Heart right ventricle (tissue), 16 donors: ENCODE data around the gene NSUN6. TPM values are rescaled to one million over a fixed set of nuclear protein-coding genes. Genes with fewer than 3 reads are reported as not detected.

ENCODE experiments used
- ATAC-seq, 8 donors: fragments of 200-7000 bp; cut with Tn5 transposase; one replicate each; pipeline ENCODE4 v1.9.1; 2020; ENCODE audit warnings: mild to moderate bottlenecking in 8 of 8, moderate library complexity in 8 of 8, moderate number of reproducible peaks in 1 of 8
- DNase-seq, 2 donors: peaks; one replicate each; pipeline ENCODE4 v3.0.0-alpha.2; 2020
- H3K27ac ChIP-seq, 10 donors: fragments of 200-600 bp; sonication (generic) in 2 of 10; one replicate each; pipeline versions ENCODE4 v1.5.0 to v1.8.0; 2020 to 2022; ENCODE audit warnings: mild to moderate bottlenecking in 3 of 10
- H3K27me3 ChIP-seq, 7 donors: fragments of 200-600 bp; one replicate each; pipeline ENCODE4 v1.8.0; 2021 to 2022; ENCODE audit warnings: mild to moderate bottlenecking in 2 of 7
- H3K36me3 ChIP-seq, 9 donors: fragments of 200-600 bp; sonication (generic) in 1 of 9; one replicate each; pipeline versions ENCODE4 v1.5.0 to v1.8.0; 2020 to 2022; ENCODE audit warnings: mild to moderate bottlenecking in 2 of 9
- H3K4me1 ChIP-seq, 9 donors: fragments of 200-600 bp; sonication (generic) in 1 of 9; one replicate each; pipeline versions ENCODE4 v1.5.0 to v1.8.0; 2020 to 2022; ENCODE audit warnings: mild to moderate bottlenecking in 4 of 9
- H3K4me3 ChIP-seq, 10 donors: fragments of 200-600 bp; sonication (generic) in 2 of 10; one replicate each; pipeline versions ENCODE4 v1.5.0 to v1.8.0; 2020 to 2022; ENCODE audit warnings: mild to moderate bottlenecking in 7 of 10, moderate library complexity in 2 of 10
- H3K9me3 ChIP-seq, 11 donors: fragments of 200-600 bp in 10 of 11; sonication (generic) in 2 of 11; one replicate each; pipeline versions ENCODE4 v1.5.0 to v1.8.0; 2013 to 2022; ENCODE audit warnings: mild to moderate bottlenecking in 2 of 11, control low read depth in 1 of 11, moderate library complexity in 1 of 11
- CTCF ChIP-seq, 9 donors: fragments of 200-600 bp; sonication (generic) in 2 of 9; IDR thresholded peaks; one replicate each; pipeline versions ENCODE4 v1.5.0 to v1.8.0; 2021 to 2022; ENCODE audit warnings: antibody characterized with exemption in 9 of 9, mild to moderate bottlenecking in 5 of 9, moderate library complexity in 1 of 9
- WGBS, 2 donors: extraction: QIAGEN DNeasy Blood & Tissue Kit; methylation state at CpG; one replicate each; pipeline ENCODE4 v1.1.7; 2013; ENCODE audit warnings: inconsistent platforms in 1 of 2; 5-methylcytosine and 5-hydroxymethylcytosine counted together
- intact Hi-C, 10 donors: fragments of 100-400 bp; cut with DNase I; formaldehyde crosslinking; loops; one replicate each; pipeline versions ENCODE4 v1.11.1 to v1.14.2; 2022
- polyA plus RNA-seq, 2 donors: library from polyadenylated mRNA; stranded (reverse); fragments of 200-250 nt; gene quantifications; one replicate each; pipeline ENCODE4 v1.2.3, GENCODE V29; 2013
- total RNA-seq, 10 donors: library from RNA; stranded (reverse); fragmentation: NEBNext Ultra II Directional in 3 of 10; extraction: Animal tissue kit (Norgen Biotek cat#: 25700) in 3 of 10; gene quantifications; one replicate each; pipeline versions ENCODE4 v1.2.1 to v1.2.4, GENCODE V29; 2021 to 2023
- donor health status: Arrhythmogenic right ventricular cardiomyopathy.
- donor health status: ischemic (EF 13 %, LVEDD 7.1; RV severe dilation, severe dysfunction).
- donor health status: healthy with polysubstance abuse.
- donor health status: DM: no; HTN: yes; CAD: no.
- donor health status: DM: no; HTN: no; CAD: no.
- donor health status: ischemic (EF 25% LVEDD 6.9; RV normal size, moderate dysfunction).
- donor health status: ischemic (EF 25% LVEDD 5.7; RV mildly dilated, moderate dysfunction).
- donor health status: healthy.
- donor health status: DM: yes; HTN: yes; CAD: no.
- donor health status: Ischemic cardiomyopathy.
- donor health status: ischemic (EF 35%, LVEDD 5.7; RV mildly dilated, moderate dysfunction).
- donor health status: nonischemic (EF 11% LVEDD 7.7; RV severe dilation, severe dysfunction).
- donor health status: DM: yes; HTN: yes; CAD: no.
- donor health status: PGD.
- donor health status: ischemic (EF 29% LVEDD 5.4; RV normal size, mild dysfunction).
- donor health status: nonischemic (EF 23%, LVEDD 6.1; RV moderate dilation, normal function).

Gene NSUN6
- total and polyA plus RNA-seq, 12 donors: 4.9 to 13.5 (median 8.7) TPM

- DNase-seq (no peak), ATAC-seq (no peak)
- 82 to 83% methylated on average over 7 of the region's 7 CpGs for WGBS, 2 donors
- Histone ChIP-seq H3K27me3 (no peaks in the 10 kb centered on the region), H3K36me3 (peaks cover 0 to 89% (median 12%) of the 10 kb centered on the region in 9 donors), H3K4me3 (no peak overlapping the region), H3K27ac (no peak overlapping the region), H3K4me1 (peaks cover 0 to 3% (median 0%) of the 10 kb centered on the region in 9 donors), H3K9me3 (no peaks in the 10 kb centered on the region)
- intact Hi-C loops: no loop called here
- no peak for TF ChIP-seq CTCF (IDR thresholded peaks at IDR 0.05)
Measured at GRCh38 chr10:18532881-18533535, 118.4 kb downstream of the NSUN6 start.

GRCh38 chr10:18528292-18528691 lies 123.1 kb downstream of the NSUN6 start:
- Histone ChIP-seq H3K36me3 (peaks cover 0 to 53% (median 4%) of the 10 kb centered on the region in 9 donors), H3K4me1 (peaks cover 0 to 26% (median 10%) of the 10 kb centered on the region in 9 donors), H3K4me3 (no peak overlapping the region), H3K27ac (no peak overlapping the region), H3K27me3 (no peaks in the 10 kb centered on the region), H3K9me3 (no peaks in the 10 kb centered on the region)
- TF ChIP-seq CTCF (IDR thresholded peaks at IDR 0.05): no peak
- 90 to 92% methylated on average over 3 of the region's 3 CpGs for WGBS, 2 donors
- DNase-seq: no peak
- intact Hi-C loops: no loop called here
- ATAC-seq: no peak

GRCh38 chr10:18527687-18528086 lies 123.7 kb downstream of the NSUN6 start:
- intact Hi-C loops: no loop called here
- no peak overlapping the region for H3K4me3 ChIP-seq
- H3K36me3 ChIP-seq: peaks cover 0 to 47% (median 4%) of the 10 kb centered on the region in 9 donors
- H3K9me3 ChIP-seq: no peaks in the 10 kb centered on the region
- TF ChIP-seq CTCF (IDR thresholded peaks at IDR 0.05): no peak
- ATAC-seq (peak in 4 of 8 donors; percentile 16 to 76 (median 30)), DNase-seq (no peak)
- H3K27me3 ChIP-seq: no peaks in the 10 kb centered on the region
- peaks cover 0 to 26% (median 10%) of the 10 kb centered on the region in 9 donors for H3K4me1 ChIP-seq
- H3K27ac ChIP-seq: peak overlapping the region in 2 of 10 donors; percentile 10 to 47
- 26 to 37% methylated on average over 2 of the region's 2 CpGs for WGBS, 2 donors

GRCh38 chr10:18523858-18524257 lies 127.5 kb downstream of the NSUN6 start:
- H3K4me1 ChIP-seq: peaks cover 0 to 26% (median 10%) of the 10 kb centered on the region in 9 donors

More at GRCh38 chr10:18523858-18524257, 127.5 kb downstream of the NSUN6 start:
- peaks cover 0 to 52% (median 10%) of the 10 kb centered on the region in 9 donors for H3K36me3 ChIP-seq
- no peak overlapping the region for H3K4me3 ChIP-seq
- intact Hi-C loops: no loop called here
- no peak for DNase-seq
- TF ChIP-seq CTCF (IDR thresholded peaks at IDR 0.05): no peak
- WGBS, 2 donors: 81 to 86% methylated on average over 2 of the region's 2 CpGs
- H3K9me3 ChIP-seq: no peaks in the 10 kb centered on the region
- no peak overlapping the region for H3K27ac ChIP-seq
- H3K27me3 ChIP-seq: no peaks in the 10 kb centered on the region
- no peak for ATAC-seq
